ENCODE measurements around the gene TSPEAR. TPM values are rescaled to one million over a fixed set of nuclear protein-coding genes. Genes with fewer than 3 reads are reported as not detected.
A peak's percentile ranks its signal among the peaks of the same experiment; 100 is the strongest.

TSPEAR gene
- total and polyA plus RNA-seq, 10 donors, result 0.02 to 0.22 (median 0.03) TPM; not detected in 7

DNA sequence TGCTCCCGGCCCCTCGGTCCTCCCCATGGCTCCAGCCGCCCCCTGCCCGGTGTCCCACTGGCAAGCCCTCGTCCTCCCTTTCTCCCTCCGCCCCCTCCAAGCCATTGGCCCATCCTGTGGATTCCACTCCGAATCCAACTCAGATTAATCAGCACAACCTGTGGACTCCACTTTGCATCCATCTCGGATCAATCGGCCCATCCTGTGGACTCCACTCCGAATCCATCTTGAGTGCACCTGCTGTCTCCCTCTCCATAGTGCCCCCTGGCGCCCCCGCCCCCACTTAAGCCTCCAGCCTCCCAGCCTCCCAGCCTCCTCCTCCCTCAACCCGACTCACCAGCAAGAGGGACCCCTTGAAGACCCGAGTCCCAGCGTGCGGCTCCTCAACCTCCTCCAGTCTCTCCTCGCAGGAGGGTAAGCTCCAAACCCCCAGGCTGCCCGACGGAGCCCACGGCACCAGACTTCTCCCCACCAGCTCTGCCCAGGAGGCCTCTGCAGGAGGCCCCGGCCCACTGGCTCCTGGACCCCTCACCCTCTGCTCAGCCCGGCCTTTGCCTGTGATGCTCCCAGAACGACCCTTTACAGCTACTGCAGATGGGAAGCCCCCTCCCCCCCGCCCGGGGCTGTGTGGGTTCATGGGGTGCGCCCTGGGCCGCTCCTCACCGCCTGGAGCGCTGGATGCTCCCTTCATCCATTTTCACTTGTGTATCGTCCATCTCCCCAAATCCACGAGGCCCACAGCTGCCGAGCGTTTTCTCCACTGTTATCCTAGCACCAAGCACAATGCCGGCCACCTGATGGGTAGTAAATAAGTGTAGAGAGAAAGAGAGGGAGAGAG lies 40.6 kb upstream of the TSPEAR start:
- Histone ChIP-seq H3K27me3 (replicated peaks in 1 of 7) (peaks cover 0 to 46% (median 5%) of the 10 kb centered on the region in 7 donors), H3K27ac (no peak overlapping the region), H3K4me1 (no peaks in the 10 kb centered on the region), H3K36me3 (no peaks in the 10 kb centered on the region), H3K9me3 (peaks cover 0 to 10% (median 0%) of the 10 kb centered on the region in 8 donors), H3K4me3 (no peak overlapping the region)
- intact Hi-C loops (cut with DNase I; ENCODE audit: low total_unique reads), result no loop called here
- no peak for TF ChIP-seq POLR2AphosphoS5 (IDR thresholded peaks at IDR 0.05)
- WGBS, 5 donors, result 79 to 87% (median 87%) methylated on average over 33 to 34 of the region's 34 CpGs
- no peak for DNase-seq

GRCh38 chr21:44751186-44751798 lies 39.9 kb upstream of the TSPEAR start:
- TF ChIP-seq POLR2AphosphoS5 (IDR thresholded peaks at IDR 0.05) (no peak), POLR2A (IDR thresholded peaks at IDR 0.05) (no peak), CTCF (IDR thresholded peaks at IDR 0.05 in 8 of 11, conservative IDR thresholded peaks at IDR 0.05 in 3 of 11) (no peak)
- Histone ChIP-seq H3K36me3 (no peaks in the 10 kb centered on the region), H3K27me3 (replicated peaks in 1 of 7) (peaks cover 0 to 46% (median 5%) of the 10 kb centered on the region in 7 donors), H3K4me3 (no peak overlapping the region), H3K9me3 (peaks cover 0 to 10% (median 0%) of the 10 kb centered on the region in 8 donors), H3K4me1 (no peaks in the 10 kb centered on the region), H3K27ac (no peak overlapping the region)
- 81 to 88% (median 83%) methylated on average over 24 of the region's 24 CpGs for WGBS, 5 donors
- intact Hi-C loops (cut with DNase I; ENCODE audit: low total_unique reads), result no loop called here
- DNase-seq, result no peak

- H3K9me3 ChIP-seq, result peaks cover 0 to 10% (median 0%) of the 10 kb centered on the region in 8 donors
- no peaks in the 10 kb centered on the region for H3K36me3 ChIP-seq
- peaks cover 0 to 46% (median 5%) of the 10 kb centered on the region in 7 donors for H3K27me3 ChIP-seq (replicated peaks in 1 of 7)
- TF ChIP-seq CTCF (IDR thresholded peaks at IDR 0.05 in 8 of 11, conservative IDR thresholded peaks at IDR 0.05 in 3 of 11), result no peak
- TF ChIP-seq POLR2AphosphoS5 (IDR thresholded peaks at IDR 0.05), result no peak
- no peak for TF ChIP-seq POLR2A (IDR thresholded peaks at IDR 0.05)
- no peak overlapping the region for H3K4me3 ChIP-seq
- intact Hi-C loops (cut with DNase I; ENCODE audit: low total_unique reads), result no loop called here
- DNase-seq, result no peak
- H3K4me1 ChIP-seq, result no peaks in the 10 kb centered on the region
- WGBS, 5 donors, result 22 to 35% (median 28%) methylated on average over 11 to 12 of the region's 12 CpGs
- no peak overlapping the region for H3K27ac ChIP-seq
These were observed 39.3 kb upstream of the TSPEAR start for GRCh38 chr21:44750675-44751025.

GRCh38 chr21:44749759-44750674 lies 38.6 kb upstream of the TSPEAR start:
- Histone ChIP-seq H3K9me3 (peaks cover 0 to 8% (median 0%) of the 10 kb centered on the region in 8 donors), H3K4me3 (no peak overlapping the region), H3K27ac (no peak overlapping the region), H3K27me3 (replicated peaks in 1 of 7) (peaks cover 0 to 46% (median 5%) of the 10 kb centered on the region in 7 donors), H3K4me1 (no peaks in the 10 kb centered on the region), H3K36me3 (no peaks in the 10 kb centered on the region)
- intact Hi-C loops (cut with DNase I; ENCODE audit: low total_unique reads), result no loop called here
- no peak for TF ChIP-seq POLR2A (IDR thresholded peaks at IDR 0.05)
- no peak for TF ChIP-seq CTCF (IDR thresholded peaks at IDR 0.05 in 8 of 11, conservative IDR thresholded peaks at IDR 0.05 in 3 of 11)
- TF ChIP-seq POLR2AphosphoS5 (IDR thresholded peaks at IDR 0.05), result no peak
- WGBS, 5 donors, result 80 to 85% (median 84%) methylated on average over 41 to 47 of the region's 47 CpGs
- DNase-seq, result peak; percentile 58

Measured in spleen (tissue), 11 donors.